ENCODE results near the gene SLC12A5. TPM values are rescaled to one million over a fixed set of nuclear protein-coding genes. Genes with fewer than 3 reads are reported as not detected.
"Not testable (repeated sequence)": the region's sequence is repeated elsewhere in the genome, so short reads cannot be mapped to it uniquely, and the experiment has no call there.

Gene SLC12A5
- total RNA-seq, 1 donor from 2014 or later, result not detected

- FAIRE-seq, result no peak
- Histone ChIP-seq H3K4me3 (ENCODE audit: low read depth, low read length) (no peak overlapping the region), H3K36me3 (ENCODE audit: control insufficient read depth, insufficient read depth, low read length) (no peaks in the 10 kb centered on the region), H3K27me3 (ENCODE audit: control insufficient read depth, insufficient read depth, low read length) (peaks cover 7% of the 10 kb centered on the region)
- no peak for TF ChIP-seq CTCF (IDR thresholded peaks at IDR 0.05; ENCODE audit: insufficient read depth, low read length, severe bottlenecking)
- no peak for DNase-seq (ENCODE audit: low read depth)
These were observed 70.7 kb downstream of the SLC12A5 start for GRCh38 chr20:46099491-46100287.

GRCh38 chr20:46100444-46100843 lies 71.4 kb downstream of the SLC12A5 start:
- not testable (repeated sequence) for FAIRE-seq; H3K27me3 ChIP-seq (ENCODE audit: control insufficient read depth, insufficient read depth, low read length); DNase-seq (ENCODE audit: low read depth); H3K36me3 ChIP-seq (ENCODE audit: control insufficient read depth, insufficient read depth, low read length); H3K4me3 ChIP-seq (ENCODE audit: low read depth, low read length)

GRCh38 chr20:46100988-46101387 lies 72.0 kb downstream of the SLC12A5 start:
- DNase-seq (ENCODE audit: low read depth) (no peak), FAIRE-seq (no peak)
- H3K4me3 ChIP-seq (ENCODE audit: low read depth, low read length), result no peak overlapping the region
- peaks cover 7% of the 10 kb centered on the region for H3K27me3 ChIP-seq (ENCODE audit: control insufficient read depth, insufficient read depth, low read length)
- H3K36me3 ChIP-seq (ENCODE audit: control insufficient read depth, insufficient read depth, low read length), result no peaks in the 10 kb centered on the region
- no peak for TF ChIP-seq CTCF (IDR thresholded peaks at IDR 0.05; ENCODE audit: insufficient read depth, low read length, severe bottlenecking)

- Histone ChIP-seq H3K27me3 (ENCODE audit: control insufficient read depth, insufficient read depth, low read length) (peaks cover 7% of the 10 kb centered on the region), H3K4me3 (ENCODE audit: low read depth, low read length) (no peak overlapping the region), H3K36me3 (ENCODE audit: control insufficient read depth, insufficient read depth, low read length) (no peaks in the 10 kb centered on the region)
- no peak for FAIRE-seq
- DNase-seq (ENCODE audit: low read depth), result no peak
- no peak for TF ChIP-seq CTCF (IDR thresholded peaks at IDR 0.05; ENCODE audit: insufficient read depth, low read length, severe bottlenecking)
These were observed 72.9 kb downstream of the SLC12A5 start for GRCh38 chr20:46101957-46102356.

GRCh38 chr20:46102940-46103339 lies 73.9 kb downstream of the SLC12A5 start:
- FAIRE-seq (no peak), DNase-seq (ENCODE audit: low read depth) (no peak)
- no peak for TF ChIP-seq CTCF (IDR thresholded peaks at IDR 0.05; ENCODE audit: insufficient read depth, low read length, severe bottlenecking)
- H3K36me3 ChIP-seq (ENCODE audit: control insufficient read depth, insufficient read depth, low read length), result no peaks in the 10 kb centered on the region
- H3K4me3 ChIP-seq (ENCODE audit: low read depth, low read length), result no peak overlapping the region
- H3K27me3 ChIP-seq (ENCODE audit: control insufficient read depth, insufficient read depth, low read length), result peaks cover 7% of the 10 kb centered on the region

- DNase-seq (ENCODE audit: low read depth), result no peak
These were observed 75.2 kb downstream of the SLC12A5 start for GRCh38 chr20:46104262-46104661.

More at GRCh38 chr20:46104262-46104661, 75.2 kb downstream of the SLC12A5 start:
- Histone ChIP-seq H3K4me3 (ENCODE audit: low read depth, low read length) (no peak overlapping the region), H3K36me3 (ENCODE audit: control insufficient read depth, insufficient read depth, low read length) (no peaks in the 10 kb centered on the region), H3K27me3 (ENCODE audit: control insufficient read depth, insufficient read depth, low read length) (peaks cover 5% of the 10 kb centered on the region)
- TF ChIP-seq CTCF (IDR thresholded peaks at IDR 0.05; ENCODE audit: insufficient read depth, low read length, severe bottlenecking), result no peak
- no peak for FAIRE-seq

Measured in bronchial epithelial cell (primary cell).